Erythroblast (primary cell): ENCODE measurements around the gene GRIP1.

Experiments
- GATA1 ChIP-seq: IDR thresholded peaks from 2 replicates; pipeline ENCODE4 v1.6.1; 2011; ENCODE audit warnings: low read depth, mild to moderate bottlenecking, control low read depth, low read length, moderate library complexity
- POLR2A ChIP-seq: IDR thresholded peaks from 2 replicates; pipeline ENCODE4 v1.6.1; 2011; ENCODE audit warnings: mild to moderate bottlenecking, low read length

DNA sequence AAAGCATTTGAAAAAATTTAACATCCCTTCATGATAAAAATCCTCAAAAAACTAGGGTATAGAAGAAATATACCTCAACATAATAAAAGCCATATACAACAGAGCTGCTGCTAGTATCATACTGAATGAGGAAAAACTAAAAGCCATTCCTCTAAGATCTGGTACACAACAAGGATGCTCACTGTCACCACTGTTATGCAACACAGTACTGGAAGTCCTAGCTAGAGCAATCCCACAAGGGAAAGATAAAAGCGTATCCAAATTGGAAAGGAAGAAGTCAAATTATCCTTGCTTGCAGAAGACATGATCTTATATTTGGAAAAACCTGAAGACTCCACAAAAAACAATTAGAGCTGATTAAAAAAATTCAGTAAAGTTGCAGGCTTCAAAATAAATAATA lies 261.7 kb downstream of the GRIP1 start:
- no peak for TF ChIP-seq POLR2A
- TF ChIP-seq GATA1: no peak
